ENCODE data around the gene DNAI1. TPM values are rescaled to one million over a fixed set of nuclear protein-coding genes. Genes with fewer than 3 reads are reported as not detected.

DNAI1 gene
- total RNA-seq, 1 experiment from 2014 or later, result 2.2 TPM

GRCh38 chr9:34507556-34507955 lies 49.0 kb downstream of the DNAI1 start:
- H3K4me3 ChIP-seq (ENCODE audit: low read depth in 2 of 2, low read length in 2 of 2), result no peak overlapping the region
- no peaks in the 10 kb centered on the region for H3K36me3 ChIP-seq (ENCODE audit: control insufficient read depth, insufficient read depth, low read length)
- intact Hi-C loops (cut with micrococcal nuclease; ENCODE audit: unreplicated experiment) (no loop called here), in situ Hi-C loops (cut with HindIII; ENCODE audit: low pct_unique_long_range_greater_than_20kb, low sequenced_read_pairs) (no loop called here)
- no peaks in the 10 kb centered on the region for H3K27me3 ChIP-seq (ENCODE audit: control insufficient read depth, insufficient read depth, low read length)
- TF ChIP-seq POLR2AphosphoS5 (IDR thresholded peaks at IDR 0.05; ENCODE audit: low read depth, low read length) (no peak), TCF7L2 (IDR thresholded peaks at IDR 0.05; ENCODE audit: low read depth, low read length) (no peak), SIN3A (IDR thresholded peaks at IDR 0.05; ENCODE audit: borderline replicate concordance, insufficient read depth, low read depth, low read length) (no peak), REST (IDR thresholded peaks at IDR 0.05; ENCODE audit: insufficient read depth in 1 of 2, low read depth in 2 of 2, low read length in 1 of 2) (no peak), CTCF (IDR thresholded peaks at IDR 0.05) (no peak)
- CTCF ChIA-PET, result no interaction called here
- H3K4me1 ChIP-seq (ENCODE audit: control insufficient read depth, insufficient read depth, low read length), result peaks cover 9% of the 10 kb centered on the region; the same call in 1 of the 2 replicates
- ATAC-seq, result no peak
- no peak for DNase-seq (ENCODE audit: low read depth, low spot score)
- H3K27ac ChIP-seq (ENCODE audit: low read length), result no peak overlapping the region
- no TSS peak for BruUV-seq (replicated peaks)
- H3K9me3 ChIP-seq (ENCODE audit: control insufficient read depth, insufficient read depth, low read depth, low read length), result no peaks in the 10 kb centered on the region
- POLR2A ChIA-PET, result no interaction called here

- H3K27ac ChIP-seq (ENCODE audit: low read length), result no peak overlapping the region
- POLR2A ChIA-PET, result no interaction called here
- H3K4me3 ChIP-seq (ENCODE audit: low read depth in 2 of 2, low read length in 2 of 2), result no peak overlapping the region
- H3K4me1 ChIP-seq (ENCODE audit: control insufficient read depth, insufficient read depth, low read length), result peaks cover 7% of the 10 kb centered on the region; the same call in 1 of the 2 replicates
- no peak for ATAC-seq
- no peaks in the 10 kb centered on the region for H3K36me3 ChIP-seq (ENCODE audit: control insufficient read depth, insufficient read depth, low read length)
- intact Hi-C loops (cut with micrococcal nuclease; ENCODE audit: unreplicated experiment) (no loop called here), in situ Hi-C loops (cut with HindIII; ENCODE audit: low pct_unique_long_range_greater_than_20kb, low sequenced_read_pairs) (no loop called here)
- no peak for TF ChIP-seq REST (IDR thresholded peaks at IDR 0.05; ENCODE audit: insufficient read depth in 1 of 2, low read depth in 2 of 2, low read length in 1 of 2)
- no peak for TF ChIP-seq CTCF (IDR thresholded peaks at IDR 0.05)
- no peak for TF ChIP-seq POLR2AphosphoS5 (IDR thresholded peaks at IDR 0.05; ENCODE audit: low read depth, low read length)
- no peak for TF ChIP-seq TCF7L2 (IDR thresholded peaks at IDR 0.05; ENCODE audit: low read depth, low read length)
- TF ChIP-seq SIN3A (IDR thresholded peaks at IDR 0.05; ENCODE audit: borderline replicate concordance, insufficient read depth, low read depth, low read length), result no peak
- CTCF ChIA-PET, result no interaction called here
- no peak for DNase-seq (ENCODE audit: low read depth, low spot score)
- no peaks in the 10 kb centered on the region for H3K27me3 ChIP-seq (ENCODE audit: control insufficient read depth, insufficient read depth, low read length)
- BruUV-seq (replicated peaks), result no TSS peak
- H3K9me3 ChIP-seq (ENCODE audit: control insufficient read depth, insufficient read depth, low read depth, low read length), result no peaks in the 10 kb centered on the region
Measured at GRCh38 chr9:34507966-34508365, 49.4 kb downstream of the DNAI1 start.
